ENCODE measurements around the gene RNU6-8.

RNU6-8 gene

GRCh38 chr14:32230695-32231280 lies 27.7 kb upstream of the RNU6-8 start:
- H3K27ac ChIP-seq (ENCODE audit: low read length), result no peak overlapping the region
- H3K9me3 ChIP-seq (replicated peaks; ENCODE audit: insufficient read depth, low read length), result no peaks in the 10 kb centered on the region
- H2AFZ ChIP-seq (ENCODE audit: low read length), result no peak overlapping the region
- H3K9ac ChIP-seq (ENCODE audit: low read length), result no peak overlapping the region
- H4K20me1 ChIP-seq (ENCODE audit: insufficient read depth, low read length), result no peaks in the 10 kb centered on the region
- no peak overlapping the region for H3K4me2 ChIP-seq (ENCODE audit: low read depth, low read length)
- no peaks in the 10 kb centered on the region for H3K27me3 ChIP-seq (replicated peaks; ENCODE audit: insufficient read depth, low read length)
- H3K79me2 ChIP-seq (ENCODE audit: low read length), result no peaks in the 10 kb centered on the region
- no peak overlapping the region for H3K4me3 ChIP-seq (ENCODE audit: low read length)
- TF ChIP-seq EZH2phosphoT487 (IDR thresholded peaks at IDR 0.05; ENCODE audit: low read length) (no peak), EZH2 (optimal IDR thresholded peaks at IDR 0.05; ENCODE audit: low read depth, low read length) (no peak), CTCF (IDR thresholded peaks at IDR 0.05; ENCODE audit: low read length) (no peak)
- DNase-seq, result no peak
- H3F3A ChIP-seq (ENCODE audit: insufficient read depth, low read length), result no peaks in the 10 kb centered on the region
- H3K36me3 ChIP-seq (replicated peaks; ENCODE audit: insufficient read depth, low read length), result no peaks in the 10 kb centered on the region
- H3K4me1 ChIP-seq (ENCODE audit: low read length), result no peaks in the 10 kb centered on the region
- H3K9me2 ChIP-seq (replicated peaks; ENCODE audit: insufficient read depth, low read length), result no peaks in the 10 kb centered on the region

GRCh38 chr14:32230181-32230580 lies 27.1 kb upstream of the RNU6-8 start:
- Histone ChIP-seq H3K36me3 (replicated peaks; ENCODE audit: insufficient read depth, low read length) (no peaks in the 10 kb centered on the region), H3K9me2 (replicated peaks; ENCODE audit: insufficient read depth, low read length) (no peaks in the 10 kb centered on the region), H3K27me3 (replicated peaks; ENCODE audit: insufficient read depth, low read length) (no peaks in the 10 kb centered on the region), H3F3A (ENCODE audit: insufficient read depth, low read length) (no peaks in the 10 kb centered on the region), H3K9me3 (replicated peaks; ENCODE audit: insufficient read depth, low read length) (no peaks in the 10 kb centered on the region), H3K4me2 (ENCODE audit: low read depth, low read length) (no peak overlapping the region), H3K27ac (ENCODE audit: low read length) (no peak overlapping the region), H3K79me2 (ENCODE audit: low read length) (no peaks in the 10 kb centered on the region), H2AFZ (ENCODE audit: low read length) (no peak overlapping the region), H3K4me3 (ENCODE audit: low read length) (no peak overlapping the region), H3K4me1 (ENCODE audit: low read length) (no peaks in the 10 kb centered on the region), H3K9ac (ENCODE audit: low read length) (no peak overlapping the region), H4K20me1 (ENCODE audit: insufficient read depth, low read length) (no peaks in the 10 kb centered on the region)
- TF ChIP-seq EZH2 (optimal IDR thresholded peaks at IDR 0.05; ENCODE audit: low read depth, low read length), result no peak
- no peak for TF ChIP-seq CTCF (IDR thresholded peaks at IDR 0.05; ENCODE audit: low read length)
- TF ChIP-seq EZH2phosphoT487 (IDR thresholded peaks at IDR 0.05; ENCODE audit: low read length), result no peak
- no peak for DNase-seq

GRCh38 chr14:32226056-32226455 lies 23.0 kb upstream of the RNU6-8 start:
- H3K4me2 ChIP-seq (ENCODE audit: low read depth, low read length), result no peak overlapping the region
- H3K9ac ChIP-seq (ENCODE audit: low read length), result no peak overlapping the region
- H3K79me2 ChIP-seq (ENCODE audit: low read length), result no peaks in the 10 kb centered on the region
- no peak overlapping the region for H3K4me3 ChIP-seq (ENCODE audit: low read length)
- H3K27me3 ChIP-seq (replicated peaks; ENCODE audit: insufficient read depth, low read length), result no peaks in the 10 kb centered on the region
- DNase-seq, result no peak
- H3F3A ChIP-seq (ENCODE audit: insufficient read depth, low read length), result no peaks in the 10 kb centered on the region
- no peaks in the 10 kb centered on the region for H3K9me2 ChIP-seq (replicated peaks; ENCODE audit: insufficient read depth, low read length)
- no peaks in the 10 kb centered on the region for H3K9me3 ChIP-seq (replicated peaks; ENCODE audit: insufficient read depth, low read length)
- no peaks in the 10 kb centered on the region for H3K4me1 ChIP-seq (ENCODE audit: low read length)
- no peak overlapping the region for H2AFZ ChIP-seq (ENCODE audit: low read length)
- no peaks in the 10 kb centered on the region for H4K20me1 ChIP-seq (ENCODE audit: insufficient read depth, low read length)
- no peak for TF ChIP-seq EZH2 (optimal IDR thresholded peaks at IDR 0.05; ENCODE audit: low read depth, low read length)
- no peak for TF ChIP-seq EZH2phosphoT487 (IDR thresholded peaks at IDR 0.05; ENCODE audit: low read length)
- no peak for TF ChIP-seq CTCF (IDR thresholded peaks at IDR 0.05; ENCODE audit: low read length)
- H3K36me3 ChIP-seq (replicated peaks; ENCODE audit: insufficient read depth, low read length), result no peaks in the 10 kb centered on the region
- H3K27ac ChIP-seq (ENCODE audit: low read length), result no peak overlapping the region
